SK-N-SH treated with all-trans-retinoic acid at 6 μM for 48 hours (cell line): ENCODE data around the gene ADCK1.
A peak's percentile ranks its signal among the peaks of the same experiment; 100 is the strongest.

Source experiments
- ATAC-seq: fragments of 200-7000 bp; cut with Tn5 transposase; 3 replicates; pipeline ENCODE4 v1.9.1; 2020; ENCODE audit warnings: mild to moderate bottlenecking, moderate library complexity
- ARNTL ChIP-seq: fragments of 450-650 bp; formaldehyde crosslinking; IDR thresholded peaks from 2 replicates; pipeline ENCODE4 v1.5.0; 2020; ENCODE audit warnings: low read depth, mild to moderate bottlenecking, moderate library complexity, borderline replicate concordance
- BACH2 ChIP-seq: fragments of 250-450 bp; sonication (Bioruptor Pico); IDR thresholded peaks from 2 replicates; pipeline ENCODE4 v1.9.0; 2021; ENCODE audit warnings: mild to moderate bottlenecking, borderline replicate concordance
- CREB5 ChIP-seq: fragments of 250-450 bp; sonication (Bioruptor Pico); IDR thresholded peaks from 2 replicates; pipeline ENCODE4 v1.5.1; 2020; ENCODE audit warnings: low read depth, mild to moderate bottlenecking, moderate library complexity
- CSDC2 ChIP-seq: fragments of 250-450 bp; sonication (Bioruptor Pico); IDR thresholded peaks from 2 replicates; pipeline ENCODE4 v1.5.0; 2020; ENCODE audit warnings: mild to moderate bottlenecking, moderate library complexity
- CSRNP3 ChIP-seq: fragments of 250-450 bp; sonication (Bioruptor Pico); IDR thresholded peaks from 2 replicates; pipeline ENCODE4 v1.5.1; 2021; ENCODE audit warnings: mild to moderate bottlenecking, moderate library complexity
- ESRRG ChIP-seq: fragments of 250-450 bp; sonication (Bioruptor Pico); IDR thresholded peaks from 2 replicates; pipeline ENCODE4 v1.6.1; 2021; ENCODE audit warnings: mild to moderate bottlenecking
- ISL1 ChIP-seq: fragments of 250-450 bp; sonication (Bioruptor Pico); IDR thresholded peaks from 2 replicates; pipeline ENCODE4 v2.1.2; 2022; ENCODE audit warnings: mild to moderate bottlenecking, moderate library complexity
- OSR1 ChIP-seq: fragments of 250-450 bp; sonication (Bioruptor Pico); IDR thresholded peaks from 2 replicates; pipeline ENCODE4 v1.8.0; 2022; ENCODE audit warnings: moderate library complexity, mild to moderate bottlenecking, inconsistent platforms
- PATZ1 ChIP-seq: fragments of 250-450 bp; sonication (Bioruptor Pico); IDR thresholded peaks from 2 replicates; pipeline ENCODE4 v1.8.0; 2020; ENCODE audit warnings: mild to moderate bottlenecking, moderate library complexity, borderline replicate concordance
- PPARA ChIP-seq: fragments of 250-450 bp; sonication (Bioruptor Pico); IDR thresholded peaks from 2 replicates; pipeline ENCODE4 v1.5.0; 2020; ENCODE audit warnings: mild to moderate bottlenecking, borderline replicate concordance
- RARB ChIP-seq: fragments of 250-450 bp; sonication (Bioruptor Pico); IDR thresholded peaks from 2 replicates; pipeline ENCODE4 v1.8.0; 2021; ENCODE audit warnings: mild to moderate bottlenecking, moderate library complexity
- SNAI2 ChIP-seq: fragments of 250-450 bp; sonication (Bioruptor Pico); IDR thresholded peaks from 2 replicates; pipeline ENCODE4 v1.5.0; 2020; ENCODE audit warnings: mild to moderate bottlenecking, moderate library complexity
- TCF4 ChIP-seq: fragments of 250-450 bp; sonication (Bioruptor Pico); IDR thresholded peaks from 2 replicates; pipeline ENCODE4 v1.8.0; 2021; ENCODE audit warnings: mild to moderate bottlenecking, moderate library complexity, borderline replicate concordance
- TSHZ2 ChIP-seq: fragments of 250-450 bp; sonication (Bioruptor Pico); IDR thresholded peaks from 2 replicates; pipeline ENCODE4 v1.5.0; 2020; ENCODE audit warnings: mild to moderate bottlenecking, moderate library complexity
- ZC3H10 ChIP-seq: fragments of 250-450 bp; sonication (Bioruptor Pico); IDR thresholded peaks from 2 replicates; pipeline ENCODE4 v1.5.1; 2021; ENCODE audit warnings: mild to moderate bottlenecking, moderate library complexity
- ZFP30 ChIP-seq: fragments of 450-650 bp; formaldehyde crosslinking; IDR thresholded peaks from 2 replicates; pipeline ENCODE4 v1.5.0; 2022; ENCODE audit warnings: mild to moderate bottlenecking, moderate library complexity
- ZNF565 ChIP-seq: fragments of 450-650 bp; formaldehyde crosslinking; conservative IDR thresholded peaks from 2 replicates; pipeline ENCODE4 v1.5.0; 2020; ENCODE audit warnings: low read depth, mild to moderate bottlenecking, moderate library complexity
- ZNF70 ChIP-seq: fragments of 450-650 bp; formaldehyde crosslinking; IDR thresholded peaks from 2 replicates; pipeline ENCODE4 v1.5.0; 2020; ENCODE audit warnings: mild to moderate bottlenecking, moderate library complexity
- ZNF8 ChIP-seq: fragments of 450-650 bp; formaldehyde crosslinking; IDR thresholded peaks from 2 replicates; pipeline ENCODE4 v1.5.0; 2020; ENCODE audit warnings: mild to moderate bottlenecking, moderate library complexity

The ADCK1 gene

DNA sequence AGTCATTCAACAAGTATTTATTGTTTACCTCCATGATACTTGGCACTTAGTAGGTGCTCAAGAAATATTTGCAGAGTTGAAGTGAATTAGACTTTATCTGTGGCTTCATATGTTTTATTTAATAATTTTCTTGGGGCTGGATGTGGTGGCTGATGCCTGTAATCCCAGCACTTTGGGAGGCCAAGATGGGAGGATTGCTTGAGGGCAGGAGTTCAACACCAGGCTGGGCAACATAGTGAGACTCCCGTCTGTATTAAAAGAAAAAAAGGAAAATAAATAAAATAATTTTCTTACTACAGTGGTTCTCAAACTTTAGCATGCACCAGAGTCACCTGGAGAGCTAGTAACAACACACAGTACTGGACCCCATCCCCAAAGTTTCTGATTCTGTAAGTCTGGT lies 905 bp downstream of the ADCK1 start:
- no peak for ATAC-seq
- TF ChIP-seq CSRNP3 (CRISPR knock-in tag) = 0 out of 2 replicates have a peak, but pooled peaks have one; percentile 33
- no peak for TF ChIP-seq ZNF8 (CRISPR knock-in tag)
- TF ChIP-seq ZNF70 (CRISPR knock-in tag) = no peak
- no peak for TF ChIP-seq OSR1
- no peak for TF ChIP-seq PATZ1

DNA sequence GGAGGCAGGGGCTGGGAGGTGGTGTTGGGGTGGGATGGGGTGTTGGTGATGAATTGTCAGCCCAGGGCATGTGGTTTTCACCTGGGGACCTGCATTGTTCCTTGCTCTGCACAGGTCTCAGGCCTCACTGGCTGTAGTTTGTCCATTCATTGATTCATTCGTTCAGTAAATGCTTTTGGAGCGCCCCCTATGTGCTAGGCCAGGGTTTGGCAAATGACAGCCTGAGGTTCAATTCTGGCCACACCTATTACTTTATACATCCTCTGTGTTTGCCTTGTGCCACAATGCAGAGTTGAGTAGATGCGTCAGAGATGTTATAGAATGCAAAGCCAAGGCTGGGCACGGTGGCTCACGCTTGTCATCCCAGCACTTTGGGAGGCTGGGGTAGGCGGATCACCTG lies 4.7 kb downstream of the ADCK1 start:
- ATAC-seq = no peak
- TF ChIP-seq CREB5 (CRISPR knock-in tag) (no peak), ZNF565 (CRISPR knock-in tag) (no peak)

- no peak for TF ChIP-seq OSR1
- no peak for TF ChIP-seq ZNF8 (CRISPR knock-in tag)
- TF ChIP-seq ZC3H10 (CRISPR knock-in tag) = no peak
- TF ChIP-seq ISL1 (CRISPR knock-in tag) = no peak
- TF ChIP-seq ESRRG (CRISPR knock-in tag) = no peak
- no peak for ATAC-seq
Observed at GRCh38 chr14:77805706-77806105, 5.8 kb downstream of the ADCK1 start.

GRCh38 chr14:77808250-77808649 lies 8.3 kb downstream of the ADCK1 start:
- ATAC-seq = no peak
- no peak for TF ChIP-seq CSRNP3 (CRISPR knock-in tag)
- TF ChIP-seq PATZ1 = no peak
- TF ChIP-seq CREB5 (CRISPR knock-in tag) = no peak
- TF ChIP-seq RARB (CRISPR knock-in tag) = no peak
- TF ChIP-seq PPARA (CRISPR knock-in tag) = no peak
- TF ChIP-seq TSHZ2 = no peak
- TF ChIP-seq BACH2 (CRISPR knock-in tag) = no peak
- no peak for TF ChIP-seq ZFP30 (CRISPR knock-in tag)
- TF ChIP-seq ZNF565 (CRISPR knock-in tag) = no peak
- TF ChIP-seq TCF4 (CRISPR knock-in tag) = no peak
- TF ChIP-seq ZC3H10 (CRISPR knock-in tag) = no peak
- no peak for TF ChIP-seq ARNTL (CRISPR knock-in tag)
- no peak for TF ChIP-seq SNAI2
- TF ChIP-seq ZNF8 (CRISPR knock-in tag) = no peak
- no peak for TF ChIP-seq OSR1
- no peak for TF ChIP-seq CSDC2 (CRISPR knock-in tag)
